ENCODE measurements around the gene MAGEB17. TPM values are rescaled to one million over a fixed set of nuclear protein-coding genes. Genes with fewer than 3 reads are reported as not detected.

MAGEB17 gene
- total RNA-seq, 1 experiment from 2014 or later: not detected

GRCh38 chrX:16130707-16131106, 36.6 kb upstream of the MAGEB17 start:
- POLR2A ChIA-PET (ENCODE audit: unreplicated experiment): no interaction called here
- no TSS peak for BruUV-seq (replicated peaks)

GRCh38 chrX:16134936-16135335, 32.3 kb upstream of the MAGEB17 start:
- Histone ChIP-seq H3K4me3 (no peak overlapping the region), H3K9me3 (ENCODE audit: insufficient read depth, low read depth) (no peaks in the 10 kb centered on the region), H3K4me1 (replicated peaks; ENCODE audit: insufficient read depth) (no peaks in the 10 kb centered on the region), H3K36me3 (ENCODE audit: low read depth) (no peaks in the 10 kb centered on the region), H3F3A (ENCODE audit: insufficient read depth, low read depth) (no peaks in the 10 kb centered on the region), H3K4me2 (no peak overlapping the region), H3K27me3 (ENCODE audit: insufficient read depth, low read depth) (no peaks in the 10 kb centered on the region), H2AFZ (no peak overlapping the region), H3K9me2 (ENCODE audit: insufficient read depth) (no peaks in the 10 kb centered on the region), H4K20me1 (ENCODE audit: insufficient read depth) (no peaks in the 10 kb centered on the region), H3K79me2 (ENCODE audit: low read depth) (no peaks in the 10 kb centered on the region), H3K27ac (no peak overlapping the region)
- POLR2A ChIA-PET (ENCODE audit: unreplicated experiment): no interaction called here
- BruUV-seq (replicated peaks): no TSS peak
- intact Hi-C loops (cut with micrococcal nuclease; ENCODE audit: unreplicated experiment): no loop called here
- CTCF ChIA-PET: no interaction called here
- no peak for DNase-seq
- TF ChIP-seq EZH2 (IDR thresholded peaks at IDR 0.05; ENCODE audit: low read depth): no peak
- TF ChIP-seq, protein P1, sequence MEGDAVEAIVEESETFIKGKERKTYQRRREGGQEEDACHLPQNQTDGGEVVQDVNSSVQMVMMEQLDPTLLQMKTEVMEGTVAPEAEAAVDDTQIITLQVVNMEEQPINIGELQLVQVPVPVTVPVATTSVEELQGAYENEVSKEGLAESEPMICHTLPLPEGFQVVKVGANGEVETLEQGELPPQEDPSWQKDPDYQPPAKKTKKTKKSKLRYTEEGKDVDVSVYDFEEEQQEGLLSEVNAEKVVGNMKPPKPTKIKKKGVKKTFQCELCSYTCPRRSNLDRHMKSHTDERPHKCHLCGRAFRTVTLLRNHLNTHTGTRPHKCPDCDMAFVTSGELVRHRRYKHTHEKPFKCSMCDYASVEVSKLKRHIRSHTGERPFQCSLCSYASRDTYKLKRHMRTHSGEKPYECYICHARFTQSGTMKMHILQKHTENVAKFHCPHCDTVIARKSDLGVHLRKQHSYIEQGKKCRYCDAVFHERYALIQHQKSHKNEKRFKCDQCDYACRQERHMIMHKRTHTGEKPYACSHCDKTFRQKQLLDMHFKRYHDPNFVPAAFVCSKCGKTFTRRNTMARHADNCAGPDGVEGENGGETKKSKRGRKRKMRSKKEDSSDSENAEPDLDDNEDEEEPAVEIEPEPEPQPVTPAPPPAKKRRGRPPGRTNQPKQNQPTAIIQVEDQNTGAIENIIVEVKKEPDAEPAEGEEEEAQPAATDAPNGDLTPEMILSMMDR (conservative IDR thresholded peaks at IDR 0.05): no peak

More at GRCh38 chrX:16130707-16131106, 36.6 kb upstream of the MAGEB17 start:
- Histone ChIP-seq H3K27me3 (ENCODE audit: insufficient read depth, low read depth) (no peaks in the 10 kb centered on the region), H3K4me3 (no peak overlapping the region), H3K9me3 (ENCODE audit: insufficient read depth, low read depth) (no peaks in the 10 kb centered on the region), H4K20me1 (ENCODE audit: insufficient read depth) (no peaks in the 10 kb centered on the region), H2AFZ (no peak overlapping the region), H3K4me1 (replicated peaks; ENCODE audit: insufficient read depth) (no peaks in the 10 kb centered on the region), H3K79me2 (ENCODE audit: low read depth) (no peaks in the 10 kb centered on the region), H3K36me3 (ENCODE audit: low read depth) (no peaks in the 10 kb centered on the region), H3K27ac (no peak overlapping the region), H3K4me2 (no peak overlapping the region), H3K9me2 (ENCODE audit: insufficient read depth) (no peaks in the 10 kb centered on the region), H3F3A (ENCODE audit: insufficient read depth, low read depth) (no peaks in the 10 kb centered on the region)
- intact Hi-C loops (cut with micrococcal nuclease; ENCODE audit: unreplicated experiment): no loop called here
- TF ChIP-seq, protein P1 (conservative IDR thresholded peaks at IDR 0.05): no peak
- TF ChIP-seq EZH2 (IDR thresholded peaks at IDR 0.05; ENCODE audit: low read depth): no peak
- no peak for DNase-seq
- CTCF ChIA-PET: no interaction called here

GRCh38 chrX:16136080-16136479, 31.2 kb upstream of the MAGEB17 start:
- Histone ChIP-seq H3K9me3 (ENCODE audit: insufficient read depth, low read depth) (no peaks in the 10 kb centered on the region), H4K20me1 (ENCODE audit: insufficient read depth) (no peaks in the 10 kb centered on the region), H2AFZ (no peak overlapping the region), H3K27me3 (ENCODE audit: insufficient read depth, low read depth) (no peaks in the 10 kb centered on the region), H3K4me3 (no peak overlapping the region), H3K27ac (no peak overlapping the region), H3K36me3 (ENCODE audit: low read depth) (no peaks in the 10 kb centered on the region), H3K4me1 (replicated peaks; ENCODE audit: insufficient read depth) (no peaks in the 10 kb centered on the region), H3K79me2 (ENCODE audit: low read depth) (no peaks in the 10 kb centered on the region), H3F3A (ENCODE audit: insufficient read depth, low read depth) (no peaks in the 10 kb centered on the region), H3K9me2 (ENCODE audit: insufficient read depth) (no peaks in the 10 kb centered on the region), H3K4me2 (no peak overlapping the region)
- intact Hi-C loops (cut with micrococcal nuclease; ENCODE audit: unreplicated experiment): no loop called here
- CTCF ChIA-PET: no interaction called here
- TF ChIP-seq, protein P1 (conservative IDR thresholded peaks at IDR 0.05): no peak
- TF ChIP-seq EZH2 (IDR thresholded peaks at IDR 0.05; ENCODE audit: low read depth): no peak
- BruUV-seq (replicated peaks): no TSS peak
- DNase-seq: no peak
- POLR2A ChIA-PET (ENCODE audit: unreplicated experiment): no interaction called here
